ENCODE data around the gene SRP9.

- no peak for TF ChIP-seq SPI1 (IDR thresholded peaks at IDR 0.05; ENCODE audit: low read depth, low read length)
- TF ChIP-seq POLR2A (IDR thresholded peaks at IDR 0.05; ENCODE audit: low read depth, low read length), result no peak
- TF ChIP-seq POLR2AphosphoS5 (IDR thresholded peaks at IDR 0.05; ENCODE audit: low read depth, low read length), result no peak; the same call in 1 of the 2 replicates
- TF ChIP-seq TAF1 (IDR thresholded peaks at IDR 0.05; ENCODE audit: low read depth, low read length), result no peak
- TF ChIP-seq PAX5 (IDR thresholded peaks at IDR 0.05; ENCODE audit: insufficient read depth, low read length, severe bottlenecking), result no peak
- no peak for TF ChIP-seq POU2F2 (IDR thresholded peaks at IDR 0.05; ENCODE audit: low read depth, low read length)
Observed at GRCh38 chr1:225780134-225780533, 2.5 kb downstream of the SRP9 start.

Measured in GM12891 (cell line).